Nephron (organoid): Measurements from ENCODE around the gene FAM114A2.

ENCODE experiments used
- H3K27ac Mint-ChIP-seq, 3 experiments: 2 replicates each; pipeline ENCODE4 v1.8.0; 2020; ENCODE audit warnings: mixed read lengths in 3 of 3, mild to moderate bottlenecking in 2 of 3, moderate library complexity in 1 of 3
- H3K27me3 Mint-ChIP-seq: 2 replicates; pipeline ENCODE4 v1.8.0; 2021; ENCODE audit warnings: low read depth, mild to moderate bottlenecking, moderate library complexity, mixed read lengths
- H3K36me3 Mint-ChIP-seq: 2 replicates; pipeline ENCODE4 v1.8.0; 2020; ENCODE audit warnings: low read depth, mixed read lengths
- H3K4me1 Mint-ChIP-seq: 2 replicates; pipeline ENCODE4 v1.8.0; 2020; ENCODE audit warnings: mixed read lengths
- H3K4me3 Mint-ChIP-seq, 3 experiments: 2 replicates each; pipeline ENCODE4 v1.8.0; 2020; ENCODE audit warnings: mild to moderate bottlenecking in 3 of 3, mixed read lengths in 3 of 3, moderate library complexity in 2 of 3
- H3K9me3 Mint-ChIP-seq: 2 replicates; pipeline ENCODE4 v1.8.0; 2020; ENCODE audit warnings: mixed read lengths
- TF ChIP-seq, protein P1 (sequence below), 3 experiments: fragments of 200-600 bp; sonication (generic); IDR thresholded peaks; one replicate each; pipeline ENCODE4 v1.5.0; 2021; ENCODE audit warnings: antibody characterized with exemption in 3 of 3; ENCODE audit not compliant: unreplicated experiment in 3 of 3

FAM114A2 gene

GRCh38 chr5:154081246-154081645 is 42.5 kb upstream of the FAM114A2 start:
- peaks cover 66% of the 10 kb centered on the region for H3K4me1 Mint-ChIP-seq
- no peak overlapping the region for H3K4me3 Mint-ChIP-seq
- peaks cover 22% of the 10 kb centered on the region for H3K27me3 Mint-ChIP-seq
- no peaks in the 10 kb centered on the region for H3K9me3 Mint-ChIP-seq
- TF ChIP-seq, protein P1, sequence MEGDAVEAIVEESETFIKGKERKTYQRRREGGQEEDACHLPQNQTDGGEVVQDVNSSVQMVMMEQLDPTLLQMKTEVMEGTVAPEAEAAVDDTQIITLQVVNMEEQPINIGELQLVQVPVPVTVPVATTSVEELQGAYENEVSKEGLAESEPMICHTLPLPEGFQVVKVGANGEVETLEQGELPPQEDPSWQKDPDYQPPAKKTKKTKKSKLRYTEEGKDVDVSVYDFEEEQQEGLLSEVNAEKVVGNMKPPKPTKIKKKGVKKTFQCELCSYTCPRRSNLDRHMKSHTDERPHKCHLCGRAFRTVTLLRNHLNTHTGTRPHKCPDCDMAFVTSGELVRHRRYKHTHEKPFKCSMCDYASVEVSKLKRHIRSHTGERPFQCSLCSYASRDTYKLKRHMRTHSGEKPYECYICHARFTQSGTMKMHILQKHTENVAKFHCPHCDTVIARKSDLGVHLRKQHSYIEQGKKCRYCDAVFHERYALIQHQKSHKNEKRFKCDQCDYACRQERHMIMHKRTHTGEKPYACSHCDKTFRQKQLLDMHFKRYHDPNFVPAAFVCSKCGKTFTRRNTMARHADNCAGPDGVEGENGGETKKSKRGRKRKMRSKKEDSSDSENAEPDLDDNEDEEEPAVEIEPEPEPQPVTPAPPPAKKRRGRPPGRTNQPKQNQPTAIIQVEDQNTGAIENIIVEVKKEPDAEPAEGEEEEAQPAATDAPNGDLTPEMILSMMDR (IDR thresholded peaks at IDR 0.05; ENCODE audit: unreplicated experiment in 3 of 3) = no peak
- H3K36me3 Mint-ChIP-seq = no peaks in the 10 kb centered on the region
- no peak overlapping the region for H3K27ac Mint-ChIP-seq

DNA sequence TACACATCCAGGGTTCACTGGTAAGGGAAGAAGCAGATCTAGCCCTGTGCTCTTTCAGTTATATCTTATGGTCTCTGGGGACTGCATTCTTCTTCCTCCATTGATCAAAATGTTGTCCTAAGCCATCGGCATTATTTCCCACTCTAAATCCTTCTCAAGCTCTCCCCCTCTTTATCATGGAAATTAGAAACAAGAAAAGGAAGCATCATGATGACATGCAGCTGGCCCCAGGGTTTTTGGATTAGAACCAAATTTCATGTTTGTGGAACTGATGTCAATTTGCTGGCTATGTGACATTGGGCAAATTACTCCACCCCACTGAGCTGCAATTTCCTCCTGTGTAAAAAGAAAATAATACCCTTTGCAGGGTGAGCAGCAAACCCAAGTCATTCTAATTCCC is 39.6 kb upstream of the FAM114A2 start:
- H3K36me3 Mint-ChIP-seq = no peaks in the 10 kb centered on the region
- H3K27me3 Mint-ChIP-seq = peaks cover 15% of the 10 kb centered on the region
- no peak overlapping the region for H3K27ac Mint-ChIP-seq
- TF ChIP-seq, protein P1 (IDR thresholded peaks at IDR 0.05; ENCODE audit: unreplicated experiment in 3 of 3) = no peak
- peaks cover 41% of the 10 kb centered on the region for H3K4me1 Mint-ChIP-seq
- no peaks in the 10 kb centered on the region for H3K9me3 Mint-ChIP-seq
- no peak overlapping the region for H3K4me3 Mint-ChIP-seq

GRCh38 chr5:154077696-154078095 is 39.0 kb upstream of the FAM114A2 start:
- H3K27me3 Mint-ChIP-seq = peaks cover 15% of the 10 kb centered on the region
- no peak overlapping the region for H3K27ac Mint-ChIP-seq
- no peaks in the 10 kb centered on the region for H3K36me3 Mint-ChIP-seq
- no peaks in the 10 kb centered on the region for H3K9me3 Mint-ChIP-seq
- TF ChIP-seq, protein P1 (IDR thresholded peaks at IDR 0.05; ENCODE audit: unreplicated experiment in 3 of 3) = no peak
- no peak overlapping the region for H3K4me3 Mint-ChIP-seq
- peaks cover 47% of the 10 kb centered on the region for H3K4me1 Mint-ChIP-seq

DNA sequence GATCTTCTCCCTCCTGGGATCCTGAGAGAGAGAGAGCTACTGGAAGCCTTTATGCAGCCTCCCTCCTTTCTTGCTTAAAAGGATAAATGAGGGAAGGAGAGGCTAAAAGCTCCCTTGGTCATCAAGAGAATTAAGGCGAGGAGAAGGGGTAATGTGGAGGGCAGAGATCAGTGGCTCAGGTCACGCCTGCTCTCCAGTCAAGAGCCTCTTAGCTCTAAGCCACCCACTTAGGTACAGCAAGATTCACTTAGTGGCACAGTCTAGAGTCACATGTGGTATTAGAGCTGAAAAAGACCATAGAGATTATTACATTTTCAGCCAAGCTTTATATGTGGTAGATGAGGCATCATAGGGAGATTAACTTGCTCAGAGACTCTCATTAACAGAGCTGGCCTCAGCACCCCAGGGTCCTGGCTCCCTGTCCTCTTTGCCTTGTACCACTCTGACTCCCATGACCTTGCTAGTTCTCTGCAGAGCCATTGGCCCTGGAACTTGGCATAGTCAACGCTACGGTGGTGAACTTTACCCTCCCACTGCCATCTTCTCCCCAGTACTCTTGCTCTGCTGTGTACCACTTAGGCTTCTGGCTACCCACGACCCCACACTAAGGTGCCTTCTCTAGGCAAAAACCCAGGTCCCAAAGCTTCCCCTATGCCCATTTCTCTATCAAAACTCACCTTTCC is 37.7 kb upstream of the FAM114A2 start:
- Mint-ChIP-seq H3K27me3 (peaks cover 23% of the 10 kb centered on the region), H3K4me3 (no peak overlapping the region), H3K4me1 (peaks cover 41% of the 10 kb centered on the region), H3K27ac (no peak overlapping the region), H3K9me3 (no peaks in the 10 kb centered on the region), H3K36me3 (no peaks in the 10 kb centered on the region)
- TF ChIP-seq, protein P1 (IDR thresholded peaks at IDR 0.05; ENCODE audit: unreplicated experiment in 3 of 3) = no peak

GRCh38 chr5:154072414-154073171 is 33.9 kb upstream of the FAM114A2 start:
- H3K36me3 Mint-ChIP-seq = no peaks in the 10 kb centered on the region
- H3K4me1 Mint-ChIP-seq = peaks cover 18% of the 10 kb centered on the region
- peaks cover 2% of the 10 kb centered on the region for H3K9me3 Mint-ChIP-seq
- no peak overlapping the region for H3K4me3 Mint-ChIP-seq
- TF ChIP-seq, protein P1 (IDR thresholded peaks at IDR 0.05; ENCODE audit: unreplicated experiment in 3 of 3) = peak; percentile 92 to 96 (median 92)
- H3K27me3 Mint-ChIP-seq = peaks cover 29% of the 10 kb centered on the region
- peak overlapping the region in 2 of 3 experiments; percentile 4 to 52 for H3K27ac Mint-ChIP-seq
